Ectodermal cell (in vitro differentiated cells): ENCODE measurements around the gene MAST3.

ENCODE experiments used
- H3K27ac ChIP-seq: 2 replicates; pipeline ENCODE4 v1.7.0; 2013; ENCODE audit warnings: mild to moderate bottlenecking, low read depth, low read length; ENCODE audit not compliant: insufficient read depth, poor library complexity, severe bottlenecking
- H3K27me3 ChIP-seq: 2 replicates; pipeline ENCODE4 v1.7.0; 2013; ENCODE audit warnings: mild to moderate bottlenecking, low read length; ENCODE audit not compliant: insufficient read depth, control insufficient read depth, poor library complexity, severe bottlenecking
- H3K36me3 ChIP-seq: one replicate; pipeline ENCODE4 v1.7.0; 2013; ENCODE audit warnings: low read length; ENCODE audit not compliant: control insufficient read depth, insufficient read depth
- H3K4me1 ChIP-seq: one replicate; pipeline ENCODE4 v1.7.0; 2013; ENCODE audit warnings: low read length; ENCODE audit not compliant: control insufficient read depth, insufficient read depth
- H3K4me3 ChIP-seq: 2 replicates; pipeline ENCODE4 v1.7.0; 2013; ENCODE audit warnings: low read depth, low read length, control low read depth; ENCODE audit not compliant: insufficient read depth
- H3K9me3 ChIP-seq: 2 replicates; pipeline ENCODE4 v1.7.0; 2013; ENCODE audit warnings: mild to moderate bottlenecking, low read length, moderate library complexity; ENCODE audit not compliant: control insufficient read depth
- WGBS, 2 experiments: methylation state at CpG; one replicate each; pipeline ENCODE4 v1.1.7; 2013; ENCODE audit warnings: missing lambda C conversion rate in 2 of 2; 5-methylcytosine and 5-hydroxymethylcytosine counted together

The MAST3 gene

DNA sequence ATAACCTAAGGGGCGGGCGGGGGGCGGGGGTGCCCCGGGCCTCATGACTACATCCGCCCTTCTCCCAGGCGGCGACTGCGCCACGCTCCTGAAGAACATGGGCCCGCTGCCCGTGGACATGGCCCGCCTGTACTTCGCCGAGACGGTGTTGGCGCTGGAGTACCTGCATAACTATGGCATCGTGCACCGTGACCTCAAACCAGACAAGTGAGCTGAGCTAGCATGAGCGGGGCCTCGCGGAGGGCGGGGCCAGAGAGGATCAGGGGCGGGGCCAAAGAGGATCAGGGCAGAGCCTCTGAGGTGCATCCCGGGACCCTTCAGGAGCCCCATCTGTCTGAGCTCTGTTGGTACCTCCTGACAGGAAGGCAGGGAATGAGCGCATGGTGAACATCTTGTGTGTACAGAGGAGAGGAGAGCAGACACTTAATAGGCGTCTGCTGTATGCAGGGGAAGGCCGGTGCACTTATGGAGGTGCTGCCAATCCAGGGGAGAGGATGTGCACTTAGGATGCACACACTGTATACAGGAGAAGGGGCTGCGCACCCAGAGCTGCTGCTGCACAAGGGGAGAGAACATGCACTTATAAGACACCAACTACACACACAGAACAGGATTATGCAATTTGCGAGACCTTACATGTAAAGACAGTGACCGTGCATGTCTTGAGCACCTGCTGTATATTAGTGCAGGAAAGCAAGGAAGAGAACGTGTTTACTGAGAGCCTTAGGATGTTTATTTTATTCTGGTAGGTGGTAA lies 34.4 kb downstream of the MAST3 start:
- 88 to 89% methylated on average over 31 of the region's 31 CpGs for WGBS, 2 experiments
- no peak overlapping the region for H3K4me3 ChIP-seq
- no peaks in the 10 kb centered on the region for H3K4me1 ChIP-seq
- H3K9me3 ChIP-seq = no peaks in the 10 kb centered on the region
- peaks cover 14% of the 10 kb centered on the region for H3K36me3 ChIP-seq
- no peak overlapping the region for H3K27ac ChIP-seq
- no peaks in the 10 kb centered on the region for H3K27me3 ChIP-seq

DNA sequence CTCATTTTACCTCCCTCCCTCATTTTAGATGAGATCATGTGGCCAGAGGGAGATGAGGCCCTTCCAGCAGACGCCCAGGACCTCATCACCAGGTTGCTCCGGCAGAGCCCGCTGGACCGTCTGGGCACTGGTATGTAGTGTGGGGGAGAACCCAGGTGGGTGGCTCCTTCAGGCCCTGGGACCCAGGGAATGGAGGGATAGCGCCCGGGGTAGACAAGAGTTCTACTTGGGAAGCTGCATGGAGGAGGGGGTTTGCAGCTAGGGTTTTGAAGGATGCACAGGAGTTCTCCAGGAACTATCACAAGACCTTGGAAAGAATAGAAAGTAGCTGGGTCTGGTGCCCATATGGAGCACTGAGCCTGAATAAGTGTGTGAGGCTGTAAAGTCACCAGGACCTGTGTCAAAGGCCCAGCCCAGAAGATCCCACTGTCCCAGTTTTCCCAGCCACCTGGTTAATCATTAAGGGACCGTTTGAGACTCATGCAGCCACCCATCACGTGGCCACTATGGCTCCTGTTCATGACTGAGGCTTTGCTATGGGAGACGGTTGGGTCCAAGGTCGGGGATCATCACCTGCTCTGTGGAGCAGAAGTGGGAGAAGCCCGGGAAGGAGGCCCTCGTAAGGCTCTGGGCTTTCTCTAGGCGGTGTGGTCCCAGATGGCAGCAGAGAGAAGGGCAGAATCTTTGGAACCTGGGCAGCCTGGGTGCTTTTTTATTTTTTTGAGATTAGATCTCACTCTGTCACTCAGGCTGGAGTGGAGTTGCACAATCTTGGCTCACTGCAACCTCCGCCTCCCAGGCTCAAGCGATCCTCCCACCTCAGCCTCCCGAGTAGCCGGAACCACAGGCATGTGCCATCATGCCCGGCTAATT lies 38.4 kb downstream of the MAST3 start:
- no peaks in the 10 kb centered on the region for H3K27me3 ChIP-seq
- WGBS, 2 experiments = 94% methylated on average over 18 of the region's 18 CpGs
- H3K4me3 ChIP-seq = no peak overlapping the region
- peaks cover 19% of the 10 kb centered on the region for H3K36me3 ChIP-seq
- no peaks in the 10 kb centered on the region for H3K9me3 ChIP-seq
- H3K4me1 ChIP-seq = no peaks in the 10 kb centered on the region
- H3K27ac ChIP-seq = no peak overlapping the region

GRCh38 chr19:18137242-18137641 lies 39.7 kb downstream of the MAST3 start:
- H3K9me3 ChIP-seq = no peaks in the 10 kb centered on the region
- H3K27ac ChIP-seq = no peak overlapping the region
- H3K36me3 ChIP-seq = peaks cover 21% of the 10 kb centered on the region
- H3K4me3 ChIP-seq = no peak overlapping the region
- H3K4me1 ChIP-seq = no peaks in the 10 kb centered on the region
- 89 to 91% methylated on average over 11 of the region's 11 CpGs for WGBS, 2 experiments
- no peaks in the 10 kb centered on the region for H3K27me3 ChIP-seq

DNA sequence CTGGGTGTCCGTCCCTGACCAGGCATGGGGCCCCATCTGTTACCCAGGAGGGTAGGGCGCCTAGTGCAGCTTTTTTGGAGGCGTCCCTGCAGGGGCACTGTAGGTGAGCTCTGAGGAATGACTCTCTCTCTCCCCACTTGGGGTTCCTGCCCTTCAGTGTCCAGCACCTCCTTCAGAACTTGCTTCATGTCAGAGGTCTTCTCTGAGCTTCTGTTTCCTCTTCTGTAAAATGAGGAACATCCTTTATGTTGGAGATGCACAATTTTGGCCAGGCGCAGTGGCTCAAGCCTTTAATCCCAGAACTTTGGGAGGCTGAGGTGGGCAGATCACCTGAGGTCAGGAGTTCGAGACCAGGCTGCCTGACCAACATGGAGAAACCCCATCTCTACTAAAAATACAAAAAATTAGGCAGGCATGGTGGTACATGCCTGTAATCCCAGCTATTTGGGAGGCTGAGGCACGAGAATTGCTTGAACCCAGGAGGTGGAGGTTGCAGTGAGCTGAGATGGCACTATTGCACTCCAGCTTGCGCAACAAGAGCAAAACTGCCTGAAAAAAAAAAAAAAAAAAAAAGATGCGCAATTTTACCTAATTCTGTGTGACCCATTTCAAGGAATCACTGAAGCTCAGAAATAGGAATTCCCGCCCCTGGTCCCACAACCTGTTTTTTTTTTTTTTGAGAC lies 40.2 kb downstream of the MAST3 start:
- H3K36me3 ChIP-seq = peaks cover 17% of the 10 kb centered on the region
- WGBS, 2 experiments = 93 to 95% methylated on average over 9 of the region's 9 CpGs
- H3K4me1 ChIP-seq = no peaks in the 10 kb centered on the region
- no peaks in the 10 kb centered on the region for H3K9me3 ChIP-seq
- no peak overlapping the region for H3K4me3 ChIP-seq
- no peak overlapping the region for H3K27ac ChIP-seq
- no peaks in the 10 kb centered on the region for H3K27me3 ChIP-seq

- 100% methylated on average over 1 of the region's 1 CpG for WGBS, 2 experiments
- no peak overlapping the region for H3K27ac ChIP-seq
- no peaks in the 10 kb centered on the region for H3K9me3 ChIP-seq
- H3K4me1 ChIP-seq = no peaks in the 10 kb centered on the region
- H3K27me3 ChIP-seq = no peaks in the 10 kb centered on the region
- peaks cover 21% of the 10 kb centered on the region for H3K36me3 ChIP-seq
- no peak overlapping the region for H3K4me3 ChIP-seq
These were observed 42.9 kb downstream of the MAST3 start for GRCh38 chr19:18140473-18140872.

DNA sequence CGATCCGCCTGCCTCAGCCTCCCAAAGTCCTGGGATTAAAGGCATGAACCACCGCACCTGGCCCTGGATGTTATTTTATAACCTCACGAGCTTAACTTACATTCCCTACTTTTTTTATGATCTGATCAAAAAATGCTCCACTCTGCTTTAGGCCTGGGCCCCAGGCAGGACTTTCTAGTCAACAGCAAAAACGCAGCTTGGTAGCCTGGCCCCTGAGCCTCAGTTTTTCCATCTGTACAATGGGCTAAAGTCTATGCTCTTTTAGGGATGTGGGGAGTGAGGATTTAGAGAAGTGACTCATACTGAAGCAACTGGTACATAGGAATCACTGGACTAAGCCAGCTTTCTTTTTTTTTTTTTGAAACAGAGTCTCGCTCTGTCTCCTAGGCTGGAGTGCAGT lies 43.5 kb downstream of the MAST3 start:
- Histone ChIP-seq H3K4me3 (no peak overlapping the region), H3K4me1 (no peaks in the 10 kb centered on the region), H3K27me3 (no peaks in the 10 kb centered on the region), H3K9me3 (no peaks in the 10 kb centered on the region), H3K36me3 (peaks cover 26% of the 10 kb centered on the region), H3K27ac (no peak overlapping the region)
- WGBS, 2 experiments = 94 to 97% methylated on average over 6 of the region's 6 CpGs

DNA sequence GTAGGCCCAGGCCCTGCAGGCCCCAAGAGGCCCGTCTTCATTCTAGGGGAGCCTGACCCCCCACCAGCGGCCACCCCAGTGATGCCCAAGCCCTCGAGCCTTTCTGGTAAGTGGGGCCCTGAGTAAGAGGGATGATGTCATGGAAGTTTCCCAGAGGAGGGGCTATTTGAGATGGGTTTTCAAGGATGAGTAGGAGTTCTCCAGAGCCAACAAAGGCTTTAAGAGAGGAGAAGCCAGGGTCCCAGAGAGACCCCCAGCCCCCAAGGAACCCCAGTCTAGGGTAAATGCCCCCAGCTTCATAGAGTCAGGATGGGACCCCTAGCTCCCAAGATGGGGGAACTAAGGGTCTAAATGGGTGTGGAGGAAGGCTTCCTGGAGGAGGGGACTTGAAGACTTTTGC lies 46.3 kb downstream of the MAST3 start:
- Histone ChIP-seq H3K27me3 (no peaks in the 10 kb centered on the region), H3K36me3 (peaks cover 21% of the 10 kb centered on the region), H3K9me3 (no peaks in the 10 kb centered on the region), H3K4me3 (no peak overlapping the region), H3K4me1 (no peaks in the 10 kb centered on the region), H3K27ac (no peak overlapping the region)
- 95% methylated on average over 3 of the region's 3 CpGs for WGBS, 2 experiments

DNA sequence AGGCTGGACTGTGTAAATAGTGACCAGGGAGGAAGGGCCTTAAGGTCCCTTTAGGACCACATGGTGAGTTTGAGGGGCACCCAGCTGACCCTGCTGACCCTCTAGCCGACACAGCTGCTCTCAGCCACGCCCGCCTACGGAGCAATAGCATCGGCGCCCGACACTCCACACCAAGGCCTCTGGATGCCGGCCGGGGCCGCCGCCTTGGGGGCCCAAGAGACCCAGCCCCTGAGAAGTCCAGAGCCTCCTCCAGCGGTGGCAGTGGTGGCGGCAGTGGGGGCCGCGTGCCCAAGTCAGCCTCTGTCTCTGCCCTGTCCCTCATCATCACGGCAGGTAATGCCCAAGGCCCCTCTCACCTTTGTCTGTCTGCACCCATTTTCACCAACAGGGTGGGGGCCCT lies 46.8 kb downstream of the MAST3 start:
- H3K4me3 ChIP-seq = no peak overlapping the region
- peaks cover 18% of the 10 kb centered on the region for H3K36me3 ChIP-seq
- H3K27ac ChIP-seq = no peak overlapping the region
- H3K4me1 ChIP-seq = no peaks in the 10 kb centered on the region
- no peaks in the 10 kb centered on the region for H3K27me3 ChIP-seq
- H3K9me3 ChIP-seq = no peaks in the 10 kb centered on the region
- 95 to 96% methylated on average over 16 of the region's 16 CpGs for WGBS, 2 experiments

DNA sequence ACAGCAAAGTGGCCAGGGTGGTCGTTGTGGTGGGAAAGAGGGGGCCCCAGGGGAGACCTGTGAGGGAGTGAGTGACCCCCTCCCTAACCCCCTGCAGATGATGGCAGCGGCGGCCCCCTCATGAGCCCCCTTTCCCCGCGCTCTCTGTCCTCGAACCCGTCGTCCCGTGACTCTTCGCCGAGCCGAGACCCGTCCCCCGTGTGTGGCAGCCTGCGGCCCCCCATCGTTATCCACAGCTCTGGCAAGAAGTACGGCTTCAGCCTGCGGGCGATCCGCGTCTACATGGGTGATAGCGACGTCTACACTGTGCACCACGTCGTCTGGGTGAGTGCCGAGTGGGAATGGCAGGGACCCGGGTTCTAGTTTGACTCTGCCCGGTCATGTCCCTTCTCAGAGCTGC lies 47.3 kb downstream of the MAST3 start:
- no peaks in the 10 kb centered on the region for H3K4me1 ChIP-seq
- WGBS, 2 experiments = 94% methylated on average over 28 of the region's 28 CpGs
- H3K27me3 ChIP-seq = no peaks in the 10 kb centered on the region
- peaks cover 18% of the 10 kb centered on the region for H3K36me3 ChIP-seq
- no peak overlapping the region for H3K27ac ChIP-seq
- no peak overlapping the region for H3K4me3 ChIP-seq
- no peaks in the 10 kb centered on the region for H3K9me3 ChIP-seq

DNA sequence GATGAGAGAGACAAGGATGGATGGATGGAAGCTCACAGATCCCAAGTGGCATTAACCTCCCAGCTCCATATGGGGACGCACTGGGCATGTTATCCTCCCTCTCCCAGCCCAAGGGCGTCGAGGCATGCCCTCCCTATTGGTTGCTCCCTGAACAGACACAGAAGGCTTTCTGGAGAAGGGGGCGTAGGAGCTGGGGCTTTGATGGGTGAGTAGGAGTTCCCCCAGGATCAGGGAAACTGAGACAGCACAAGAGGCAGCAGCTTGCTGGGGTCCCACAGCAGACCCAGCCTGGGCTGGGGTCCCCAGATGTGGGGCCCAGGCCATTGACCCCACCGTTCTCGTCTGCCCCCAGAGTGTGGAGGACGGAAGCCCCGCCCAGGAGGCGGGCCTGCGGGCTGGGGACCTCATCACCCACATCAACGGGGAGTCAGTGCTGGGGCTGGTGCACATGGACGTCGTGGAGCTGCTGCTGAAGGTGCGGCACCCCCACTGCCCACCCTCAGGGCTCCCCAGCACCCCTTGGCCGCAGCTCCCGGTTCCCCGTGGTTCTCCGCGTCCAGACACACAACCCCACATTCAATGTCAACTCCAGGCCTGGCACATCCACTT lies 47.9 kb downstream of the MAST3 start:
- Histone ChIP-seq H3K27me3 (no peaks in the 10 kb centered on the region), H3K36me3 (peaks cover 14% of the 10 kb centered on the region), H3K4me1 (no peaks in the 10 kb centered on the region), H3K4me3 (no peak overlapping the region), H3K27ac (no peak overlapping the region), H3K9me3 (no peaks in the 10 kb centered on the region)
- 93 to 94% methylated on average over 19 of the region's 19 CpGs for WGBS, 2 experiments
